GM19372 (cell line): ENCODE measurements around the gene SLC6A17.

ENCODE experiments used
- ATAC-seq: cut with Tn5 transposase; IDR thresholded peaks from one replicate; pipeline ENCODE4 v1.9.1; 2021; ENCODE audit warnings: mild to moderate bottlenecking, low read depth, moderate library complexity; ENCODE audit not compliant: unreplicated experiment

SLC6A17 gene

DNA sequence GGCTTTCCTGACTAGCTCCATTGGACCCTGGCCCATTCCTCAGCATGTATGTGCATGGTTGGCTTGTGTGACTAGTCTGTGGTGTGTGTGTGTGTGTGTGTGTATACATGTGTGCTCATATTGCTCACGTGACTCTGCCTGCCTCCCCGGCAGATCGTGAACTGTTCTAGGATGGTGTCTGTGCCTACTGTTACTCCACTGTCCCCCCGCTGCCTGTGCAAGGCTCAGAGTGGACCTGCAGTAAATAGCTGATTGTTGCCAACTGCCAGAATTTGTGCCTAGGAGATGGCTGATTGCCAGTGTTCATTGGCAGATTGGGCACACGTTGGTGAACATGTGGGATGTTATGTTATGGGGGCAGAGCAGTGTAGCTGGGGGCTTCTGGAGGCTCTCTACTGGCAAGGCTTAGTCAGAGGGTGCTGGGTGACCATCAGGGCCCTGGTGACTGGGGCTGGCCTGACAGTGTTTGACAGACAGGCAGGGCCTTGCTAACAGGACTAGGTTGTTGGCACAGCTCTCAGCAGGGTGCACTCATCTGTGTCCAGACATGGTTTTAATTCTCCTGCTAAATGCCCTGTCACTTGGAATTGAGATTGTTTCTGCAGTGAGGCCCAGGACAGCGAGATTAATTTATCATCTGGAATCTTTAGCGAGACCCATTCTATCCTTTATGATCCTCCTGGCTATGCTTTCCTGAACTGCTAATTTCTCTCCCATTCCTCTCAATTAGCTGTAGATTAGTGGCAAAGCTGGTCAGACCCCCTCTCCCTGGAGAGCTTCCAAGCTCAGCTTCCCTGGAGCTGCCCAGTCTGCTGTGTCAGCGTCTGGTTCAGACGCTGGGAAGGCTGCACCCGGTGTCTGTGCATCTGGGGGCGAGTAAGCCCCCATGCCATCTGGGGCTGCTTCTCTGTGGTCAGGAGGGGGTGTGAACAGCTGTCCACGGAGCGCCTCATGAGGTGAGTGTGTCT, 20.8 kb downstream of the SLC6A17 start:
- ATAC-seq, result no peak

DNA sequence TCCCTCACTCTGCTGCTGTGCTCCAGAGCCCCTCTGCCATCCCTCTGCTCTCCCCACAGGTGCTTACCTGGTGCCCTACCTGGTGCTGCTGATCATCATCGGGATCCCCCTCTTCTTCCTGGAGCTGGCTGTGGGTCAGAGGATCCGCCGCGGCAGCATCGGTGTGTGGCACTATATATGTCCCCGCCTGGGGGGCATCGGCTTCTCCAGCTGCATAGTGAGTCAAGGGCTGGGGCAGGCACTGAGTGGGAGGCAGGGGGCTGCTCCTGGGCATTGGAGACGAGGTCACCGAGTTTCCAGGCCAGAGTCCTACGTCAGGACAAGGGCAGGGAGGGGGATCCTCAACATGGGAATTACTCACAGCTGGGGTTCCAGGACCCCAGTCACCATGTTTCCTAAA, 21.7 kb downstream of the SLC6A17 start:
- ATAC-seq, result no peak

DNA sequence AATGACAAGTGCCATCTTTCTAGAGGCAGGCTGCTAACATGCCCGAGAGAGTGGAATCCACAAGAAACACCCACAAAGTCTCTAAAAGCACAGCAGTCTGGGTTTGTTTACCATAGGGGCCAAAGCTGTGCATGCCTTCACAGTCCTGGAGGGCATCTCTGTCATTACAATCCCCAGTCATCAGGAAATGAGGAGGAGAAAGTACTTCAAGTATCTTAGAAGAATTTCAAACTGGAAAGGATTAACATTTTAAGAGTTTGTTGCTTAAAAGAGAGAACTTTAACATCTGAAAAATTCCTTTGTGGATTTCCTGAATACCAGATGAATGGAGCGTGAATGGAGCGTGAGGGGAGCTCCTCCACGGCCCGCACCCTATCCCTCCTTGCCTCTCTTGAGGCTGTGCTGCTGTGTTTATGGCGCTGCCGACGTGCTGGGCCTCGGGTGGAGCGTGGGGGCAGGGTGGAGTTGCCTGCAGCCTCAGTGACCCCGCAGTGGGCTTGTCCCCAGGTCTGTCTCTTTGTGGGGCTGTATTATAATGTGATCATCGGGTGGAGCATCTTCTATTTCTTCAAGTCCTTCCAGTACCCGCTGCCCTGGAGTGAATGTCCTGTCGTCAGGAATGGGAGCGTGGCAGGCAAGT, 23.3 kb downstream of the SLC6A17 start:
- ATAC-seq, result no peak

DNA sequence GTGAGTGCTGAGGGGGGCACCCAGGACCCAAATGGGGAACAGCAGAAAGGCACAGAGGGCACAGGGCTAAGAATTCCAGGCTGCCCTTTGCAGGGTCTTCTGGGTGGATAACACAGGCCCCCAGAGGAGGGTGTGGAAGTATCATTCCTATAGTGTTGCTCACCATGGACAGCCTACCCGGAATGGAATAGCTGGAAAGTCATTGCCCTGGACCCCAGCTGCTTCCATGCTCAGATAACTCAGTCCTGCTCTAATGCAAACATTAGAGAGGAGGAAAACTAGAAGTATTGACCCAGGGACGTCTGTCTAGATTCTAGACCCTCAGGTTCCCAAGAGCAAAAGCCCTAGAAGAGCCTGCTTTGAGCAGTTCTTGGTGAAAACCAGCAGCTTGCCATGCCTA, 24.7 kb downstream of the SLC6A17 start:
- no peak for ATAC-seq

DNA sequence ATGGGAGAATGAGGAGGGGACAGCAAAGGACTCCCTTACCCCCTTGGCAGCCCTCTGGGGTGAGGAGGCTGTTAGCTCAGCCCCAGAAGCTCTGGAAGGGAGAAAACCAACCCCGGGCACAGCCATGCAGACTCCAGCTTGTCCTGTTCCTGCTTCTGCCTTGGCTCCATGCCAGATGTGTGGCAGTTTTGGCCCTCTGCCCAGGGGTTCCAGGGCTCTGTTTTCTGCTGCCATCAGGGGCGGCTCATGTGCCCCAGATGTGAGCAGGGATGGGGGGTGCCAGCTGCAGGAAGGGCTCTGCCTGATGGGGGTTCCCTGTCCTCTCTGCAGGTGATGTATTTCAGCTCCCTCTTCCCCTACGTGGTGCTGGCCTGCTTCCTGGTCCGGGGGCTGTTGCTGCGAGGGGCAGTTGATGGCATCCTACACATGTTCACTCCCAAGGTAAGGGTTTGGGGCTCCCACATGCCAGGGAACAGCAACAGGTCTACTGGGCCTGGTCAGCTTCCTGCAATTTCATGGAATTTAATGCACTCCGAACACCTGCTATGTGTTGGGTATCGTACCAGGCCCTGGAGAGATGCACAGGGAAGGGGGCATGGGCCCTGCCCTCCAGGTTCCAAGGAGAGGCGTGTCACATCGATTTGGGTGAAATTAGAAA, 26.1 kb downstream of the SLC6A17 start:
- no peak for ATAC-seq

DNA sequence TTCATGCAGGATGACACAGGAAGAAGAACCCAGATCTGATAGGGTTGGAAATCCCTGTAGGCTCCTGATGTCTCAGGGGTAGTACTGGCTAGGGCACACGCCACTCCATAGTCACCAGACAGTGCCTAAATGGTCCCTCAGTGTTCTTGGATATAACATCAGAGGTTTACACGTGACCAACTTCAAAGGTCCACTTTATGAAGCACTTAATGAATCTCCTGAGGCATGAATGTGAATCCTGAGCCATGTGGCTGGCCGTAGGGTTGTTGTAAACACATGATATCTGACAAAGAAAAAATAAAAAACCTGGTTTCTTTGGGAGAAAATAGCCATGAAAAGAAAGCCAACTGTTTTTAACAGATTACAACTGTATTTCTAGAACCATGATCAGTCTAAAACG, 27.5 kb downstream of the SLC6A17 start:
- ATAC-seq, result no peak

DNA sequence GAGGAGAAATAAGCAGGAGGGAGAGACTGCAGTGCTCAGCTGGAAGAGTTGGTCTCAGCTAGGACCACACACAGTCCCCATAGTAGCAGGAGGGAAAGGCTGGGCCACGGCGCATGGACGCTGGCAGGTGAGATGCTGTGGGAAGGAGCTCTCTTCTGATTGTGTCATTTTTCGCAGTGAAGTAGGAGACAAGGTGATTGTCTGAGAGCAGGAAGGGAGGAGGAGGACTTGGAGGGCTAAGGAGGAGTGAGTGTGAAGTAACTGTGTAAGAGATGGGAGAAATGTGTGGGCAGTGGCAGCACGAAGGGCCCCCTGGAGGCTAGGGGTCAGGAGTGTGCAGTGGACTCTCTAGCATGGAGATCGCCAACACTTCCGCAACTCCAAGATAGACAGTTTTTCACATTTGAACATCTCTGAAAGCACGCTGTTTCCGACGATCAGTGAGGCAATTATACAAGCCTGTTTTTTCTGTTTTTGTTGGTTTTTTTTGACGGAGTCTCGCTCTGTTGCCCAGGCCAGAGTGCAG, 33.4 kb downstream of the SLC6A17 start:
- ATAC-seq, result no peak

DNA sequence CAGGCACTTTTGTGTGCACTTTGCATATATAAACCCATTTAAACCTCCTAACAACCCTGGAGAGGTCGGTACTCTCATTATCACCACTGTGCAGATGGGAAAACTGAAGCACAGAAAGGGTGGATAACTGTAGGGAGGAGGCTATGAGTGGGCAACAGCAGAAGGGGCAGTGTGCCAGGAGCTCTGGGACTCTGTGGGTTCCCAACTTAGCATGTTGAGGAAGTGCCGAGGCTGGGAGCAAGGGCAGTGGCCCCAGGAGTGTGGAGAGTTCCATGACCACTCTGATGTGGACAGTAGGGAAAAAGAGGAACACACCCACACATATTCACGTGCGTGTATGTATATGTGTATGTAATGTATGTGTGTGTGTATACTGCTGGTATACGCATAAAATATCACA, 34.2 kb downstream of the SLC6A17 start:
- ATAC-seq, result no peak

DNA sequence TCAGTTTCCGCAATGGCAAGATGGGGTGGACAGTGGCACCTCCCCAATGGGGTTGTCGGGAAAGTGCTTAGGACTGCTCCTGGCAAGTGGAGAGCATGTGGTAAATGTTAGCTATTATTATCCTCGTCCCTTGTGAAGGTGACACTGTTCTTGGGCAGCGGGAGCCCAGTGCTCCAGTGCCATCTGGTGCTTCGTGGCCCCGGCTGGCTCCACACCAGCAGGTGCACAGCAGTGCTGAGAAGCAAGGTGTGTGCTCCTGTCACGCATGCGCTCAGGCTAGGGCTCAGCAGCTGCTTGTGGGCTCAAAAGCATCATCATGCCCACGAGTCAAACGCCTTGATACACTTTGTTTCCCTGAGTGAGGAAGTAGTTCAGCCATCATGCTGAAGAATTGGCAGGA, 34.9 kb downstream of the SLC6A17 start:
- ATAC-seq, result no peak

DNA sequence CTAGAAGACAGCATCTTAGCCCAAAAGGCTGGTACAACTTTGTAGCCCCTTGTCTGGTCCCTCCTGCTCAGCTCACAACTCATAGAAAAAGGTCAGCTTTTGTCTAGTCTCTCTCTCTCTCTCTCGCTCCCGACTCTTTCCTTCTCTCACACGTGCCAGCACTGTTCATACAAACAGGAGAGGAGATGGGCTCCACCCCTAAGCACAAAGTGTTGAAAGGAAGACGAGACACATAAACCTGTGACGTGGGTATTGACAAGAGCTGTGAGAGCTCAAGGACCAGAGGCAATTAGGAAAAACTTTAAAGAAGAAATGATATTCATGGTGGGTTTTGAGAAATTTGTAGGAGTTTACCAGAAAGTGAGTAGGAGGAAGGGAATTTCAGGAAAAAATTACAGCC, 36.3 kb downstream of the SLC6A17 start:
- no peak for ATAC-seq

DNA sequence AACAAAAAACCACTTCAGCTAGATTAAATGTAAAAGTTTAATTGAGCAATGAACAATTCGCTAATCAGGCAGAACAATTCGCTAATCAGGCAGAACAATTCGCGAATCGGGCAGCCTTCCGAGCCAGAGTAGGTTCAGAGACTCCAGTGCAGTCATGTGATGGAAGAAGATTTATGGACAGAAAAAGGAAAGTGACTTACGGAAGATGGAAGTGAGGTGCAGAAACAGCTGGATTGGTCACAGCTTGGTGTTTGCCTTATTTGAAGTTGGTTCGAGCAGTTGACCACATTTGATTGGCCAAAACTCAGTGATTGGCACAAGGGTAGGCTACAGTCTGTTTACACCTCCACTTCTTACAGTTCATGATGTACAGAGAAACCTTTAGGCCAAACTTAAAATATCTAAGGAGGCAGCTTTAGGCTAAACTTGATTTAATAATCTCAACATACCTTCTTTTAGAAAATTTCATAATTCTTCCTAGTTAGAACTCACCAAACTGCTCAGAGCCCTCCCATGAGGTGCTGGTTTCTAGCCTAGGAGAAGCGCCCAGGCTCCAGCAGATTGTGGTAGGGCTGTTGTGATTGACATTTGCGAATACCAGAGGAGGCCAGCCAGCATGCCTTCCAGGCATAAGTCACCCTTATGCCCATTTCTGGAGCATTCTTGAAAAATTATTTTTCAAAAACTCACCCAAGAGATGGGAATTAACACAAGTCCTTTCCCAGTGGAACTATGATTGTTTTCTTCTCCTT, 37.0 kb downstream of the SLC6A17 start:
- ATAC-seq, result no peak

DNA sequence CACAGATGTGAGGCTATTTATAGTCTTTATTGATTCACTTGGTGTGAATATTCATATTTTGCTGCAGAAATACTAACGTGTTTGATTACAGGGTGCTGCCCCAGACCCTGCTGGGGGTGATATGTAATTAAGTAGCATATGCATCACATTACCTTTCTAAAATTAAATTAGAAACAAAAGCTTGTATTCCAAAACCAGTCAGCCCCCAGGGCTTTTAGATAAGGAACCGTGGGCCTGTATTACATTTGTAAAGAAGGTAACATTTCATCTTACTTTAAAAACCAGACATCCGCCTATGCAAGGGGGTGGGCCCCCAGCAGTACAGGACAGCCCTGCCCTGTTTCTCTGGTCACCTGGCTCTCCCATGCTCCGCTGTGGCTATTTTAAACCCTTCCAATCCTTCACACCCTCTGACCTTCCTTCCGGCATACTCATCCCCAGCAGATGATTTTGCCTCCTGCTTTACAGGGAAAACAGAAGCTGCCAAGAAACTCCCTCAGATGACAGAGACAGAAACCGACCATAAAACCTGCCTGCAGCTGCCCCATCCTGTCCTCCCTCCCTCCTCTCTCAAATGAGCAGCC, 37.8 kb downstream of the SLC6A17 start:
- no peak for ATAC-seq

DNA sequence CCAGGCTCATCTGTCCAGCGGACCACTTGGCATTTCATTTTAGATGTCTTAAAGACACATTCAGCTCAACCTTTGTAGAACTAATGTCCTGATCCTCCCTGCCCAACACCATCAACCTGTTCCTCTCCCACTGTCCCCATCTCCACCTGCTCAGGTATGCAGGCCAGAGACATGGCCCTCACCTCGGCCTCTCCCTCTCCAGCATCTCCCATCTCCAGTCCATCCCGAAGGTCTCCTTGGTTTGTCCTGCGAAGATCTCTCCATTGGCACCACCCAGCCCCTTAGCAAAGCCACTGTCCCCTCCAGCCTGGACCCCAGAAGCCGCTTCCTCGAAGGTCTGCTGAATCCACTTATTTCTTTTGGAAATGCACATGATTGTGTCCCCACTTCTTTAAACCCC, 38.9 kb downstream of the SLC6A17 start:
- no peak for ATAC-seq

DNA sequence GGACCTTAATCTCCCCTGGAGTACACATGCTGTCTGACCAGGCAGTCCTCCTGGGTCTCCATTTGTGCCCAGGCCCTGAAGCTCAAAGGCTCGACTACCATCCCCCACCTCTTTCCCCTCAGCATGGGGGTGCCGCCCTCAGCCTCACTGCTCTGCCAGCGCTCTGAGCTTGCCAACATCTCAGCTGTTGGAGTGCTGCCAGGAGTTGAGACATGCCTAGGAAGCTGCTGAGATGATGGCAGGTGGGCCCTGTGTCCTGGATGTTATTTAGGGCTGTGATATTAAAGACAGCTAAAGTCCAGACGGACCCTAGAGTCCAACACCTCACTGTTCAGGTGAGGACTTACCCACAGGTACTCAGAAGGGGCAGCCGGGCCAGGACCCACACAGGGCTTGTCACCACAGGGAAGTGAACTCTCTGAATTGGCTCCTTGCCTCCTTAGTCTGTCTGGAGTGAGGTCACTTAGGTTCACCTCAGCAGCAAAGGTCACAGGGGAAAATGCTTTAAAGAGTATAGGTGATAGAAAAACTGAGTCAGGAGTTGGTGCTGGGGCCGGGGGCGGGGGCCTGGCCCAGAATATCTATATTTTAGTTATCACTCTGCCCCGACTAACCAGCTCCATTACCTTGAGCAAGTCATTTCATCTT, 40.1 kb downstream of the SLC6A17 start:
- no peak for ATAC-seq

DNA sequence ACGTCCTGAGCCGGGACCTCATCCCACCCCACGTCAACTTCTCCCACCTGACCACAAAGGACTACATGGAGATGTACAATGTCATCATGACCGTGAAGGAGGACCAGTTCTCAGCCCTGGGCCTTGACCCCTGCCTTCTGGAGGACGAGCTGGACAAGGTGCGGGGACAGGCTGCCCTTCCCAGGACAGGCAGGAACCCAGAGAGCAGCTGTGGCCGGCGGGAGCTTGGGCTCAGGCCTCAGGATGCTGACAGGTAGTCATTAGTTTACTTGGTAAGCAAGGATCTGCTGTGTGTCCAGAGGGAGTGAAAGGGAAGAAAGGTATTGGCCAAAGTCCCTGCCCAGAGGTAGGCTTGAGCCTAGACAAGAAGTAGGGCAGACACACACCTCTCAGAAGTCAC, 42.2 kb downstream of the SLC6A17 start:
- no peak for ATAC-seq

DNA sequence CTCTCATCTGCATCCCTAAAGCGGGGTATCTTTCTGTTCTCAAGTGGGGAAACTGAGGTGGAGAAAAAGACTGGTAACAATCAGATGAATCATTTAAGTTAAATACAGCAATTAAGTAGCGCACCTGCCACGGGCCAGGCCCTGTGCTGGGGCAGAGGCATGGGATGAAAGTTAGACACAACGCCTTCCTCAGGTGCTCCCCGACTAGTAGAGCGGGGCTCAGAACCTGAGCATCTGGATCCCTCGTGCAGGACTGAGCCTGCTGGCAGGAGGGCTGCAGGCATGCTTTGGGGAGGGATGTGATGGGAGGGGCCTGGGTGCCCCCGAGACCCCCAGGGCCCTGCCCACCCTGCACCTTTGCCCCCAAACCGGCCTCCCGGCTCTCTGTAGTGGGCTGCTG, 44.9 kb downstream of the SLC6A17 start:
- ATAC-seq, result no peak

DNA sequence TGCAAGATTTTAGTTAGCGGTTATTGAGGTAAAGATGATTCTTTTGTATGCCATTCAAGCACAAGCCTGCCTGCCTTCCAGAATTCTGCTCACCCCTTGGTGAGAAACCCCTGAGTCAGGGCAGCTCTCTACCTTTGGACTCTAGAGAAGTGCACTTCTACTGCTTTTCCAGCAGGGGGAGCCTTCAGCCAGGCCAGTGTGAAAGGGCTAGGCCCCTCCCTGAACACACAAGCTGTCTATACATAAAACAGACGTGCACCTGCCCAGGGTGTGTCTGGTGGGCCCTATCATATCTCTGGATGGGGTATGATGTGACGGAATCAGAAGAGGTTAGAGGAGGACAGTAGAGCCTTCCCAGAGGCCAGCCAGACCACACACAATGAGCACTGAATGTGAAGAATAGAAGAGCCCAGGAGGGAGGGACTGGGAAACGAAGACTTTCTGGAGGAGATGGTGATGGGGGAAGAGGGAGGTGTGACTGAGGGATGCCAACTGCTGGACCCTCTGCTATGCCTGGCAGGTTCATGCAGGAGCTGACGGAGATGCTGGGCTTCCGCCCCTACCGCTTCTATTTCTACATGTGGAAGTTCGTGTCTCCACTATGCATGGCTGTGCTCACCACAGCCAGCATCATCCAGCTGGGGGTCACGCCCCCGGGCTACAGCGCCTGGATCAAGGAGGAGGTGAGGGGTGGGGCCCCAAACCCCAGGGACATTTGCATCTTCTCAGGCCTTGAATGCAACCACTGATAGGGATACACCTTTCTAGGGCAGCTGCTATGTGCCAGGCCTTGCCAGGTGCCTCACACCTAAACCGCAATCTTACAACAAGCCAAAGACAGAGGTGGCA, 46.8 kb downstream of the SLC6A17 start:
- ATAC-seq, result no peak

DNA sequence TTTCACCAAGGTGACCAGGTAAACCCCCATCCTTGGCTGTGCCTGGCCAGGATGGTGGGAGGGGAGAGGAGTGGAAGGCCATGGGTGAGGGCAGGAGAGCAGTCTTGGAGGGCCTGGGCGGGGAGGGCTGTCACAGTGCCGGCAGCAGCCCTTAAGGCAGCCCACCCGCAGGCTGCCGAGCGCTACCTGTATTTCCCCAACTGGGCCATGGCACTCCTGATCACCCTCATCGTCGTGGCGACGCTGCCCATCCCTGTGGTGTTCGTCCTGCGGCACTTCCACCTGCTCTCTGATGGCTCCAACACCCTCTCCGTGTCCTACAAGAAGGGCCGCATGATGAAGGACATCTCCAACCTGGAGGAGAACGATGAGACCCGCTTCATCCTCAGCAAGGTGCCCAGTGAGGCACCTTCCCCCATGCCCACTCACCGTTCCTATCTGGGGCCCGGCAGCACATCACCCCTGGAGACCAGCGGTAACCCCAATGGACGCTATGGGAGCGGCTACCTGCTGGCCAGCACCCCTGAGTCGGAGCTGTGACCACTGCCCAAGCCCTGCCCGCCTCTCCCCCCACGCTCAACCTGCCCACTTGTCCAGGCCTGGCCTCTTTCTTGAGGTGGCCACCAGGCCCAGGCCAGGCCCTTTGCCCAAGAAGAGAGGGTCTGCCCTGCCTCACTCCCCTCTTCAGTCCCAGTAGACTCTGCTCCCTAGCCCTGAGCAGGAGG, 47.8 kb downstream of the SLC6A17 start:
- ATAC-seq, result no peak
